ENCODE results near the gene CHST2.
A peak's percentile ranks its signal among the peaks of the same experiment; 100 is the strongest.

The CHST2 gene

DNA sequence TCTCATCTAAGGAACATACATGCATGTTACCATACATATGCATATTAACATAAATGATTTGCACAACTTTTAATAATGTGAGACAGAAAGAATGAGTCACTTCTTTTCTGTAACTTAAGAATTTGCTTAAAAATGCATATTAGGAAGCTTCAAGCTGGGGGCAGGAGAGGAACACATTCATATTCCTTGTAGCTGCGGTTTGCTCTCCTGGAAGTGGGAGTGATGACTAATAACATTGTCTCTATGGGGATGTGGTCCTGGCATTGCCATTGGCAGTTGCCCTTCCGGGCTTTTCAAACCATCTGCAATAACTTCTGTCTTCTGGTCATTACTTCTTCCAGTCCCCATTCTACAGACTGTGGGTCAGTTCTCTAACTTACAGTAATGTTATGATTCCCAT, 15.6 kb downstream of the CHST2 start:
- H3K4me3 ChIP-seq (ENCODE audit: low read length), result no peak overlapping the region
- TF ChIP-seq CTCF (conservative IDR thresholded peaks at IDR 0.05; ENCODE audit: low read depth, low read length), result no peak
- peak; percentile 82 for DNase-seq (ENCODE audit: low read depth)

- no peak for TF ChIP-seq CTCF (conservative IDR thresholded peaks at IDR 0.05; ENCODE audit: low read depth, low read length)
- H3K4me3 ChIP-seq (ENCODE audit: low read length), result no peak overlapping the region
- DNase-seq (ENCODE audit: low read depth), result no peak
Measured at GRCh38 chr3:143137435-143138036, 18.0 kb downstream of the CHST2 start.

- TF ChIP-seq CTCF (conservative IDR thresholded peaks at IDR 0.05; ENCODE audit: low read depth, low read length), result no peak
- no peak overlapping the region for H3K4me3 ChIP-seq (ENCODE audit: low read length)
- no peak for DNase-seq (ENCODE audit: low read depth)
Measured at GRCh38 chr3:143138953-143139352, 19.4 kb downstream of the CHST2 start.

- TF ChIP-seq CTCF (conservative IDR thresholded peaks at IDR 0.05; ENCODE audit: low read depth, low read length), result no peak
- no peak for DNase-seq (ENCODE audit: low read depth)
- H3K4me3 ChIP-seq (ENCODE audit: low read length), result no peak overlapping the region
Measured at GRCh38 chr3:143139762-143140161, 20.2 kb downstream of the CHST2 start.

DNA sequence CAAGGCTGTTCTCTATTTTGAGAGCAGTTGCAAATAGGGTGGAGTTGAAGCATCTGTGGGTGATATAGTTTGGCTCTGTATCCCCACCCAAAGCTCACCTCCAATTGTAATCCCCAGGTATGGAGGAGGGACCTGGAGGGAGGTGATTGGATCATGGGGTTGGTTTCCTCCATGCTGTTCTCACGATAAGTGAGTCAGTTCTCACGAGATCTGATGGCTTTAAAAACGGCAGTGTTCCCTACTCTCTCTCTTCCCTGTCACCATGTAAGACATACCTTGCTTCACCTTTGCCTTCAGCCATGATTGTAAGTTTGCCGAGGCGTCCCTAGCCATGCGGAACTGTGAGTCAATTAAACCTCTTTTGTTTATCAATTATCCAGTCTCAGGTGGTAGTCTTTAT, 21.0 kb downstream of the CHST2 start:
- H3K4me3 ChIP-seq (ENCODE audit: low read length), result no peak overlapping the region
- no peak for DNase-seq (ENCODE audit: low read depth)
- TF ChIP-seq CTCF (conservative IDR thresholded peaks at IDR 0.05; ENCODE audit: low read depth, low read length), result no peak

GRCh38 chr3:143142354-143142753, 22.8 kb downstream of the CHST2 start:
- DNase-seq (ENCODE audit: low read depth), result no peak
- no peak overlapping the region for H3K4me3 ChIP-seq (ENCODE audit: low read length)
- TF ChIP-seq CTCF (conservative IDR thresholded peaks at IDR 0.05; ENCODE audit: low read depth, low read length), result no peak

DNA sequence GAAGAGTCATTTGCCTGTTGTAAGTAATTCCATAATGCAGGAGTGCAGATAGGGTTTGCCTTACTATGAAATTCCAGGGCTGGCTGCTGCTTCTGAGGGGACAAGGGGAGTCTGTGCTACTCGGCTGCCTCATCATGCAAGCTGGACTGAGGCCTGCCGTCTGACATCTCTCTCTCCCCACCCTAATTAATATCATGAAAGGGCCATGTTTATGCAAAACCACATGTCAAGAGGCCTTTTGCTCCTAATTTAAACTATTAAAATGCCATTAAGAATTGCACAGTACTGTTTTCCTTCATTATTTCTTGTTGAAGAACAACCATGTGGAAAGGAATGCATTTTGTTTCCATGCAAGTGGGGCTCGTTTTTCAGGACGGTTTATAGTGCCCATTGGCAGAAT, 26.3 kb downstream of the CHST2 start:
- DNase-seq (ENCODE audit: low read depth), result no peak
- no peak overlapping the region for H3K4me3 ChIP-seq (ENCODE audit: low read length)
- no peak for TF ChIP-seq CTCF (conservative IDR thresholded peaks at IDR 0.05; ENCODE audit: low read depth, low read length)
